Loucy (cell line): ENCODE data around the gene CDC14A.

ENCODE experiments used
- CTCF ChIP-seq: fragments of 200-600 bp; sonication (generic); conservative IDR thresholded peaks from 2 replicates; pipeline ENCODE4 v1.5.1; 2014; ENCODE audit warnings: mild to moderate bottlenecking, antibody characterized with exemption, low read length
- EZH2phosphoT487 ChIP-seq: fragments of 200-600 bp; IDR thresholded peaks from 2 replicates; pipeline ENCODE4 v1.6.1; 2018; ENCODE audit warnings: antibody characterized with exemption, mild to moderate bottlenecking, moderate library complexity, borderline replicate concordance

GRCh38 chr1:100483230-100483629, 130.9 kb downstream of the CDC14A start:
- TF ChIP-seq CTCF: no peak
- TF ChIP-seq EZH2phosphoT487: no peak
